Smooth muscle cell (in vitro differentiated cells): Measurements from ENCODE around the gene SPATA2. TPM values are rescaled to one million over a fixed set of nuclear protein-coding genes. Genes with fewer than 3 reads are reported as not detected.

Experiments used
- DNase-seq: peaks from one replicate; lab custom pipeline; 2025; ENCODE audit not compliant: unreplicated experiment; lab: John Stamatoyannopoulos, UW
- H2AFZ ChIP-seq: fragments of 200-600 bp; sonication (generic); 2 replicates; pipeline ENCODE4 v1.6.0; 2016; ENCODE audit warnings: antibody characterized with exemption, low read depth, mild to moderate bottlenecking
- H3F3A ChIP-seq: fragments of 200-600 bp; sonication (generic); 2 replicates; pipeline ENCODE4 v1.6.0; 2017; ENCODE audit warnings: antibody characterized with exemption, low read depth
- H3K27ac ChIP-seq: fragments of 200-600 bp; sonication (generic); 2 replicates; pipeline ENCODE4 v1.5.1; 2016; ENCODE audit warnings: low read depth, mild to moderate bottlenecking
- H3K27me3 ChIP-seq: fragments of 200-600 bp; sonication (generic); 2 replicates; pipeline ENCODE4 v1.6.1; 2016; ENCODE audit warnings: low read depth, mild to moderate bottlenecking
- H3K36me3 ChIP-seq: fragments of 200-600 bp; sonication (generic); 2 replicates; pipeline ENCODE4 v1.5.1; 2016; ENCODE audit warnings: low read depth
- H3K4me1 ChIP-seq: fragments of 200-600 bp; sonication (generic); 2 replicates; pipeline ENCODE4 v1.5.1; 2016; ENCODE audit warnings: low read depth
- H3K4me2 ChIP-seq: fragments of 200-600 bp; sonication (generic); 2 replicates; pipeline ENCODE4 v1.6.0; 2016; ENCODE audit warnings: mild to moderate bottlenecking
- H3K4me3 ChIP-seq: fragments of 200-600 bp; sonication (generic); 2 replicates; pipeline ENCODE4 v1.5.1; 2016; ENCODE audit warnings: mild to moderate bottlenecking
- H3K79me2 ChIP-seq: fragments of 200-600 bp; sonication (generic); 2 replicates; pipeline ENCODE4 v1.6.0; 2016; ENCODE audit warnings: low read depth, mild to moderate bottlenecking
- H3K9ac ChIP-seq: fragments of 200-600 bp; sonication (generic); 2 replicates; pipeline ENCODE4 v1.6.0; 2016; ENCODE audit warnings: low read depth
- H3K9me3 ChIP-seq: fragments of 200-600 bp; sonication (generic); replicated peaks from 2 replicates; pipeline ENCODE4 v1.5.1; 2016; ENCODE audit warnings: low read depth
- H4K20me1 ChIP-seq: fragments of 200-600 bp; sonication (generic); 2 replicates; pipeline ENCODE4 v1.6.0; 2016; ENCODE audit warnings: low read depth
- WGBS: methylation state at CpG from one replicate; pipeline ENCODE4 v1.1.7; 2016; ENCODE audit warnings: low lambda C conversion rate; 5-methylcytosine and 5-hydroxymethylcytosine counted together
- polyA plus RNA-seq: library from polyadenylated mRNA; unstranded; fragments of >200 nt; fragmentation: Nextera tagmentation; extraction: Ambion mirVana; gene quantifications from 2 replicates; pipeline ENCODE4 v1.2.1, GENCODE V29; 2016
- total RNA-seq: library from RNA; depleted of rRNA; stranded (reverse); fragments of >200 nt; gene quantifications from 2 replicates; pipeline ENCODE4 v1.2.3, GENCODE V29; 2014
- TF ChIP-seq, protein P1 (sequence below): fragments of 200-600 bp; sonication (generic); IDR thresholded peaks from 2 replicates; pipeline ENCODE4 v1.5.1; 2017; ENCODE audit warnings: borderline replicate concordance, mild to moderate bottlenecking, antibody characterized with exemption; ENCODE audit not compliant: insufficient read depth, poor library complexity, severe bottlenecking

SPATA2 gene
- total and polyA plus RNA-seq, 2 experiments from 2014 or later, result 3.9 to 9.9 TPM

DNA sequence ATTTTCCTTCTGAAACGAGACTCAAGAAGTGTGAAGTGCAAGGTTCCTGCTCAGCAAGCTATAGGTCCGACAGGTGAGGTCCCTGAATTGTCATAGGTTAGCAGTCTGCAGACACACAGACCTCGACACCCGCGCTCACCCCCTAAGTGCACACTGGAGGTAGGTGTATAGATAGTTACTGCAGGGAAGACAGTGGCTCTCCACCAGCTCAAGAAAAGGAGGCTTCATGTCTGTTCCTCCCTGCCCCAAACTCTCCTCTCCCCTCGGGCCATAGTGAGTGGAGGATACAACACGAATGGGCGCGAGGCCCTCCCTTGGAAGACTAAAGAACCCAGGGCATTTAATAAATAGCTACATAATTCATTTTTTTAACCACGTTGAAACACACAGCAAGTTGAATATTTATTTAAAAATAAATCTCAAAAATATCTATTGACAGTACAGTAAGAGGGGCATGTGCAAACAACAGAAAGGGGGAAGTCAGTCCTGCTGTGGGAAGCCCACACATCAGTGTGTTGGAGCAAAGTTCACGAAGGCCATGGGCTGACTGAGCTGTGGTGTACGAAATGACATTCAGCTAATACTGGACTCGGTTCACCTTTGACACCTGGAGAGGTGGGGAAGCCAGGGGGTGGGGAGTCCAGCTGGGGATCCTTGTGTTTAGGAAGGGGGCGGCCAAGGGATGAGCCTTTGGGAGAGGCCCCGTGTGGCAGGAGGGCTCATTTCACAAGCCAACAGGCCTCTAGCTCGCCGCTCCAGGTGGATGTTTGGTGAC lies 10.7 kb downstream of the SPATA2 start:
- H3K9ac ChIP-seq, result no peak overlapping the region
- 95% methylated on average over 17 of the region's 17 CpGs for WGBS
- H3K36me3 ChIP-seq, result no peaks in the 10 kb centered on the region
- H3F3A ChIP-seq, result no peaks in the 10 kb centered on the region
- no peak overlapping the region for H3K4me3 ChIP-seq
- H3K79me2 ChIP-seq, result peaks cover 9% of the 10 kb centered on the region
- DNase-seq, result no peak
- no peak overlapping the region for H3K4me2 ChIP-seq
- no peaks in the 10 kb centered on the region for H3K27me3 ChIP-seq
- H2AFZ ChIP-seq, result no peak overlapping the region
- H3K4me1 ChIP-seq, result no peaks in the 10 kb centered on the region
- H3K27ac ChIP-seq, result no peak overlapping the region
- TF ChIP-seq, protein P1, sequence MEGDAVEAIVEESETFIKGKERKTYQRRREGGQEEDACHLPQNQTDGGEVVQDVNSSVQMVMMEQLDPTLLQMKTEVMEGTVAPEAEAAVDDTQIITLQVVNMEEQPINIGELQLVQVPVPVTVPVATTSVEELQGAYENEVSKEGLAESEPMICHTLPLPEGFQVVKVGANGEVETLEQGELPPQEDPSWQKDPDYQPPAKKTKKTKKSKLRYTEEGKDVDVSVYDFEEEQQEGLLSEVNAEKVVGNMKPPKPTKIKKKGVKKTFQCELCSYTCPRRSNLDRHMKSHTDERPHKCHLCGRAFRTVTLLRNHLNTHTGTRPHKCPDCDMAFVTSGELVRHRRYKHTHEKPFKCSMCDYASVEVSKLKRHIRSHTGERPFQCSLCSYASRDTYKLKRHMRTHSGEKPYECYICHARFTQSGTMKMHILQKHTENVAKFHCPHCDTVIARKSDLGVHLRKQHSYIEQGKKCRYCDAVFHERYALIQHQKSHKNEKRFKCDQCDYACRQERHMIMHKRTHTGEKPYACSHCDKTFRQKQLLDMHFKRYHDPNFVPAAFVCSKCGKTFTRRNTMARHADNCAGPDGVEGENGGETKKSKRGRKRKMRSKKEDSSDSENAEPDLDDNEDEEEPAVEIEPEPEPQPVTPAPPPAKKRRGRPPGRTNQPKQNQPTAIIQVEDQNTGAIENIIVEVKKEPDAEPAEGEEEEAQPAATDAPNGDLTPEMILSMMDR, result no peak
- no peaks in the 10 kb centered on the region for H3K9me3 ChIP-seq
- H4K20me1 ChIP-seq, result peaks cover 61% of the 10 kb centered on the region

DNA sequence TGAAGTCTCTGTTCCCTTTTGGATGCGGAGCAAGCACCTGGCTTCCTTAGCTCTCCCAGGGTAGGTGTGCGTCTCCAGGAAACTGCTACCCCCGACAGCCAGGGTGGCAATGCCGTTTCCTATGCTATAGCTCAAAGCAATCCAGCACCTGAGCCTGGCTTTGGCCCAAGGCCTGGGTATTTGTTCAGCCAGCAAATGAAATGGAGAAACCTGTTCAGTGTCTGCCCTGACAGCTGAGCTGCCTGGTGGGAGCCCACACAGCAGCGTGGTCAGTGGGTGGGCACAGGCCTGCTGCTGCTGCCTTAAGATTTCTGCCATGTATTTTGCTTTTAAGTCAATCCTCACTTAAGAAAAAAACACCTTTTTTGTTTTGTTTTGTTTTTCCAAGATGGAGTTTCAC lies 13.7 kb downstream of the SPATA2 start:
- WGBS, result 94% methylated on average over 5 of the region's 5 CpGs
- Histone ChIP-seq H3K4me3 (no peak overlapping the region), H3K4me1 (no peaks in the 10 kb centered on the region), H3K4me2 (no peak overlapping the region), H3K36me3 (no peaks in the 10 kb centered on the region), H3K9me3 (no peaks in the 10 kb centered on the region), H3F3A (peaks cover 2% of the 10 kb centered on the region), H2AFZ (no peak overlapping the region), H3K27ac (no peak overlapping the region), H4K20me1 (peaks cover 44% of the 10 kb centered on the region), H3K79me2 (no peaks in the 10 kb centered on the region), H3K27me3 (no peaks in the 10 kb centered on the region), H3K9ac (no peak overlapping the region)
- no peak for DNase-seq
- TF ChIP-seq, protein P1, result no peak

DNA sequence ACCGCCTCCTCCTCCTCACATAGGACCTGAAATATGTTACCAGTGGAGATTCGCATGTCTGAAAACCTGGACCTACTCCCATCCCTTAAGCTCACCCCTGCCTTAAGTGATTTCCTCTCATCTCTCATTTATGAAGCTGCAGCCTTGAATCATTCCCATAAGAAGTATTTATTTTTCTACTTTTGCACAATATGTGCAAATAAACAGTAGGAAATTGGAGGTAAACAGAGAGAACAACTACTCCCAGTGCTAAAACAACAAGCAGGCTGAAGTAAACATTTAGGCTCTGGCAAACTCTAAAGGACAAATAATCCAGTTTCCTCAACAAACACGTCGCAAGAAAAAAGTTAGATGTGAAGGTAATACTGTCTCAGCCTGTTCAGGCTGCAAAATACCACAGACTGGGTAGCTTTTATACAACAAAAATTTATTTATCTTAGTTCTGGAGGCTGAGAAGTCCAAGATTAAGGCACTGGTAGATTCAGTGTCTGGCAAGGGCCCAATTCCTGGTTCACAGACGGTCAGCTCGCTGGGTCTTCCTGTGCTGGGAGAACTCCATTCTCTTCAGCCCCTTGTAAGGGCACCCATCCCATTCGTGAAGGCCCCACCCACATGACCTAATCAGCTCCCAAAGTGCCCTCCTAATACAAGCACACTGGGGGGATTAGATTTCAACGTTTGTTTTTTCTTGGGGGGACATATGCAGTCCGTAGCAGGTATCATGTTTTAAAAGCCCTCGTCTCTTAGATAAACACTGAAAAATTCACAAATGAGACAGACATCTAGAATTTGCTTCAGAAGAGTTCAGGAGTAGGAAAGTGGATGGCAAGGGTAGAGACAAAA lies 15.6 kb downstream of the SPATA2 start:
- no peaks in the 10 kb centered on the region for H3K27me3 ChIP-seq
- H3K4me2 ChIP-seq, result no peak overlapping the region
- H3K27ac ChIP-seq, result no peak overlapping the region
- H3K9ac ChIP-seq, result no peak overlapping the region
- H3K4me1 ChIP-seq, result no peaks in the 10 kb centered on the region
- H3K4me3 ChIP-seq, result no peak overlapping the region
- H2AFZ ChIP-seq, result no peak overlapping the region
- TF ChIP-seq, protein P1, result no peak
- H3F3A ChIP-seq, result peaks cover 4% of the 10 kb centered on the region
- peaks cover 48% of the 10 kb centered on the region for H4K20me1 ChIP-seq
- DNase-seq, result no peak
- no peaks in the 10 kb centered on the region for H3K79me2 ChIP-seq
- H3K9me3 ChIP-seq, result no peaks in the 10 kb centered on the region
- 78% methylated on average over 10 of the region's 10 CpGs for WGBS
- H3K36me3 ChIP-seq, result no peaks in the 10 kb centered on the region
